GM20000 (cell line): ENCODE data around the gene CD28.

Source experiments
- DNase-seq: peaks from one replicate; pipeline ENCODE4 v3.0.0; 2012; ENCODE audit warnings: low spot score
- CTCF ChIP-seq: IDR thresholded peaks from 2 replicates; pipeline ENCODE4 v1.5.1; 2012; ENCODE audit warnings: mild to moderate bottlenecking, control low read depth; ENCODE audit errors: extremely low read depth, missing control alignments

The CD28 gene

GRCh38 chr2:203706403-203706802 lies at the start of gene CD28:
TSS of gene CD28 (plus strand) at chr2:203706639. CDS start at chr2:203706697, 58 bp downstream.
- no peak for TF ChIP-seq CTCF
- DNase-seq: peak; percentile 78

DNA sequence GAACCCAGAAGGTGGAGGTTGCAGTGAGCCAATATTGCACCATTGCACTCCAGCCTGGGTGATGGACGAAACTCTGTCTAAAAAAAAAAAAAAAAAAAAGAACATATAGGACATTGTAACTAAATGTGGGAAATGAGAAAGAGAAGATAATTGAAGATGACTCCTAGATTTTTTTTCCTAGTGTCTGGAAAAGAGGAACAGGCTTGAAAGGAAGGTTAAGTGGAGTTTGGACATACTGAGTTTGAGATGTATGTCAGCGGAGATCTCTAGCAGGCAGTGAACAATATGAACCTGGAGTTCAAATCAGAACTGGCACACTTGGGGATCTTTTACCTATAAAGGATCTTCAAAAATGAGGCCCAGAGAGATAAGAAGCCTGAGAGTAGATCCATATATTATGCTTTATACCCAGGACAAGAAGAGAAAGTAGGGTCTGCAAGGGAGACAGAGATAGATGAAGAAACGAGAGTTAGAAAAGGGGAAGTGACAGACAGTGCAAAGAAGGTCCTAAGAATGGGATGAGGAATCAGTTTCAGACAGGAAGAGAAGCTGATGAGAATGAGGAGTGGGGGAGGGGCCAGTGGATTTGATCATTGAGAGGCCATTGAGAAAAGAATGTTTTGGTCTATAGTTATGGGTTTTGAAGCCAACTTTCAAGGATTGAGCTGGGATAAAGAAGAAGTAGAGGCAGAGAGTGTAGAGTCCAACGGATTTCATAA lies 46.9 kb upstream of the CD28 start:
- no peak for DNase-seq
- no peak for TF ChIP-seq CTCF

DNA sequence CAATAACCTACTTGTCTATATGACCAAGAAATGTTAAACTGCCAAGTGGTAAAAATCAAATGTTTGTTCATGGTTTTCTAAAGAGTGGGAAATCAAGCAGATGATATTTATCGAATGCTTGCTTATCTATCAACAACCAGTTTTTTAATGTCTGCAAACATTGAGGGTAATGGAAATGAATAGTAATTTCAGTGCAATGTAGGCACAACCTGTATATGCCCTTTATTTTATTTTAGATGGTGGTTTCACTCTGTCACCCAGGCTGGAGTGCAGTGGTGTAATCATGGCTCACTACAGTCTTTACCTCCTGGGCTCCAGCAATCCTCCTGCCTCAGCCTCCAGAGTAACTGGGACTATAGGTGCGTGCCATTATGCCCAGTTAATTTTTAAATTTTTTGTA lies 46.0 kb upstream of the CD28 start:
- TF ChIP-seq CTCF: no peak
- no peak for DNase-seq

DNA sequence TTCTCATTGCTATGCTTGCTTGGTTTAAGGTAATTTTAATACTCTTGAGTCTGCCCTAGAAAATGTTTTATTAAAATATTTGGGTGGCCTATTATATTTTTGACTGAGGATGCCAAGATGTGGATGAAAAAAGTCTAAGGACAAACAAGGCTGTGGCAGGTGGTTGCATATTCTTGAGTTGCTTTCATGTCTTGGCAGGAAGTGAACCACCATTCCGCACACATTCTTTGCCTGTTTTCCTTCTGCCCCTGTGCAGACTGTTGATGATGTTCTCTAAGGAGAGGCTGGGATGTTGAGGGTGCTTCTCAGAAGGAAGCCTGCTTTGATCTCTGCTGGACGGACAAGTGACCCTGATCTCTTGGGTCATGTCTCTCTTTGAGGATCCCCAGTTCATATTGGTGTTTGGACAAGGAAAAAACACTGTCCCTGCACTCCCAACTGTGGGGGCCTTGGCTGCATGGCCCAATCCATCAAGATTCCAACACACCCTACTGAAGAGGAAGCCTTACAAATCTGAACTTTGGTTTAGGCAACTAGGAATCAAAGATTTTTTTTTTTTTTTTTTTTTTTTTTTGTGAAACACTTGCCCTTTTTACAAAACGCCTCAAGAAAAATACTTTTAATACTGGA lies 45.0 kb upstream of the CD28 start:
- no peak for DNase-seq
- no peak for TF ChIP-seq CTCF

DNA sequence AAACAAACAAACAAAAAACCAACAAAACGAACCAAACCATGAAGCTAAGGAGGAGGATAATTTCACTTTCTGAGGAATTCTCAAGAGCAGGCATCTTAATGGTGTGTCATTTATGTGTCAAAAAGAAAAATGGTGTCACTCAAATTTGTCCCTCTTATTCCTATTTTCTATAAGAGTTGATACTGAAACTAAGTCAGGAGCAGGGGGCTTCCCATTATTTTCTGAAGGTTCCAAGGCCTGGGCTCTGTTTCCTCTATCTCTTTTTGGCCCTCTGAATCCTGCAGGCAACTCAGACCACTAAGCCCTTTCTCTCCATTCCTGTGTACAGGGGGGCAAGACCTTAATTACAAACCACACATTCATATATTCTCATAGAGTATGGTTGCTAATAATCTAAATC lies 44.0 kb upstream of the CD28 start:
- no peak for TF ChIP-seq CTCF

GRCh38 chr2:203662951-203663350 lies 43.5 kb upstream of the CD28 start:
- no peak for TF ChIP-seq CTCF
- no peak for DNase-seq

More for the DNA sequence above, 44.0 kb upstream of the CD28 start:
- DNase-seq: no peak

GRCh38 chr2:203664029-203664755 lies 42.2 kb upstream of the CD28 start:
- TF ChIP-seq CTCF: no peak
- DNase-seq: no peak
